ENCODE data around the gene AMACR.

DNA sequence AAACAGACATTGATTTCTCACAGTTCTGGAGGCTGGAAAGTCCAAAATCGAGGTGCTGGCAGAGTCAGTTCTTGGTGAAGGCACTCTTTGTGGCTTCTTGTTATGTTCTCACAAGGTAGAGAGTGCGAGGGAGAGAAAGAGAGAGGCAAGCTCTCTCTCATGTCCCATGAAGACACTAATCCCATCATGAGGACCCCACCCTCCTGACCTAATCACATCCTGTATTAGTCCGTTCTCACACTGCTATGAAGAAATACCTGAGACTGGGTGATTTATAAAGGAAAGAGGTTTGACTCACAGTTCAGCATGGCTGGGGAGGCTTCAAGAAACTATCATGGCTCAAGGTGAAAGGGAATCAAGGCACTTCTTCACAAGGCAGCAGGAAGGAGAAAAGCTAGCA lies 5.7 kb upstream of the AMACR start:
- TF ChIP-seq POLR2G (IDR thresholded peaks at IDR 0.05; ENCODE audit: low read depth, low read length) (no peak), SMAD1 (CRISPR knock-in tag; IDR thresholded peaks at IDR 0.05; ENCODE audit: borderline replicate concordance, low read depth) (no peak), KLF6 (CRISPR knock-in tag; IDR thresholded peaks at IDR 0.05) (no peak), POLR2AphosphoS5 (IDR thresholded peaks at IDR 0.05; ENCODE audit: low read depth, low read length) (no peak), NCOA2 (CRISPR knock-in tag; IDR thresholded peaks at IDR 0.05) (no peak), ZSCAN29 (CRISPR knock-in tag; conservative IDR thresholded peaks at IDR 0.05) (no peak), SOX6 (IDR thresholded peaks at IDR 0.05) (no peak), SOX6 (CRISPR knock-in tag; IDR thresholded peaks at IDR 0.05) (no peak), SP2 (CRISPR knock-in tag; IDR thresholded peaks at IDR 0.05) (no peak), ATF1 (CRISPR knock-in tag; IDR thresholded peaks at IDR 0.05) (no peak), RBFOX2 (IDR thresholded peaks at IDR 0.05; ENCODE audit: low read depth, low read length) (no peak), ZNF781 (CRISPR knock-in tag; IDR thresholded peaks at IDR 0.05; ENCODE audit: borderline replicate concordance, not compliant biosample characterization) (no peak)
- TF ChIP-seq, protein P1, sequence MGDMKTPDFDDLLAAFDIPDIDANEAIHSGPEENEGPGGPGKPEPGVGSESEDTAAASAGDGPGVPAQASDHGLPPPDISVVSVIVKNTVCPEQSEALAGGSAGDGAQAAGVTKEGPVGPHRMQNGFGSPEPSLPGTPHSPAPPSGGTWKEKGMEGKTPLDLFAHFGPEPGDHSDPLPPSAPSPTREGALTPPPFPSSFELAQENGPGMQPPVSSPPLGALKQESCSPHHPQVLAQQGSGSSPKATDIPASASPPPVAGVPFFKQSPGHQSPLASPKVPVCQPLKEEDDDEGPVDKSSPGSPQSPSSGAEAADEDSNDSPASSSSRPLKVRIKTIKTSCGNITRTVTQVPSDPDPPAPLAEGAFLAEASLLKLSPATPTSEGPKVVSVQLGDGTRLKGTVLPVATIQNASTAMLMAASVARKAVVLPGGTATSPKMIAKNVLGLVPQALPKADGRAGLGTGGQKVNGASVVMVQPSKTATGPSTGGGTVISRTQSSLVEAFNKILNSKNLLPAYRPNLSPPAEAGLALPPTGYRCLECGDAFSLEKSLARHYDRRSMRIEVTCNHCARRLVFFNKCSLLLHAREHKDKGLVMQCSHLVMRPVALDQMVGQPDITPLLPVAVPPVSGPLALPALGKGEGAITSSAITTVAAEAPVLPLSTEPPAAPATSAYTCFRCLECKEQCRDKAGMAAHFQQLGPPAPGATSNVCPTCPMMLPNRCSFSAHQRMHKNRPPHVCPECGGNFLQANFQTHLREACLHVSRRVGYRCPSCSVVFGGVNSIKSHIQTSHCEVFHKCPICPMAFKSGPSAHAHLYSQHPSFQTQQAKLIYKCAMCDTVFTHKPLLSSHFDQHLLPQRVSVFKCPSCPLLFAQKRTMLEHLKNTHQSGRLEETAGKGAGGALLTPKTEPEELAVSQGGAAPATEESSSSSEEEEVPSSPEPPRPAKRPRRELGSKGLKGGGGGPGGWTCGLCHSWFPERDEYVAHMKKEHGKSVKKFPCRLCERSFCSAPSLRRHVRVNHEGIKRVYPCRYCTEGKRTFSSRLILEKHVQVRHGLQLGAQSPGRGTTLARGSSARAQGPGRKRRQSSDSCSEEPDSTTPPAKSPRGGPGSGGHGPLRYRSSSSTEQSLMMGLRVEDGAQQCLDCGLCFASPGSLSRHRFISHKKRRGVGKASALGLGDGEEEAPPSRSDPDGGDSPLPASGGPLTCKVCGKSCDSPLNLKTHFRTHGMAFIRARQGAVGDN (CRISPR knock-in tag; IDR thresholded peaks at IDR 0.05): no peak
- TF ChIP-seq, protein P2, sequence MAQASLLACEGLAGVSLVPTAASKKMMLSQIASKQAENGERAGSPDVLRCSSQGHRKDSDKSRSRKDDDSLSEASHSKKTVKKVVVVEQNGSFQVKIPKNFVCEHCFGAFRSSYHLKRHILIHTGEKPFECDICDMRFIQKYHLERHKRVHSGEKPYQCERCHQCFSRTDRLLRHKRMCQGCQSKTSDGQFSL (CRISPR knock-in tag; IDR thresholded peaks at IDR 0.05): no peak
